Activated naive CD8-positive, alpha-beta T cell treated with anti-CD3 and anti-CD28 coated beads for 36 hours (primary cell): ENCODE results near the gene RLBP1. TPM values are rescaled to one million over a fixed set of nuclear protein-coding genes. Genes with fewer than 3 reads are reported as not detected.

Source experiments
- total RNA-seq, 2 experiments: library from RNA; stranded (reverse); gene quantifications; one replicate each; pipeline ENCODE4 v1.2.3, GENCODE V29; 2021

RLBP1 gene
- total RNA-seq, 2 experiments from 2014 or later = not detected

Other genes with a start within 250 kb of the RLBP1 start
- gene ABHD2, start 133.1 kb downstream of the RLBP1 start, total RNA-seq = 10 to 100 TPM; 47.6 to 49.2 TPM
- gene FANCI, start 22.4 kb upstream of the RLBP1 start, total RNA-seq = 100 to 1,000 TPM; 169 to 174 TPM
- 100 to 1,000 TPM in 1 of 2 experiments, 10 to 100 TPM in 1; 96.1 to 102 TPM for gene POLG, start 113.2 kb upstream of the RLBP1 start, total RNA-seq